Prostate gland (tissue), 2 donors: Measurements from ENCODE around the gene CLIC3.

Experiments used
- CTCF ChIP-seq, 4 experiments: fragments of 200-600 bp in 2 of 4; fragments of 450-650 bp in 2 of 4; sonication (generic) in 2 of 4; IDR thresholded peaks; 1 replicate in 3 of 4; 2 replicates in 1 of 4; pipeline ENCODE4 v1.5.1; 2016 to 2019; ENCODE audit warnings: antibody characterized with exemption in 4 of 4, mild to moderate bottlenecking in 2 of 4, moderate library complexity in 2 of 4
- POLR2A ChIP-seq: fragments of 450-650 bp; IDR thresholded peaks from one replicate; pipeline ENCODE4 v1.6.1; 2016; ENCODE audit warnings: antibody characterized with exemption, mild to moderate bottlenecking
- POLR2AphosphoS5 ChIP-seq: sonication (generic); formaldehyde crosslinking; IDR thresholded peaks from one replicate; pipeline ENCODE4 v1.6.1; 2017; ENCODE audit warnings: antibody characterized with exemption

- TF ChIP-seq CTCF (IDR thresholded peaks at IDR 0.05) (no peak), POLR2AphosphoS5 (no peak), POLR2A (no peak)
Measured at GRCh38 chr9:137023583-137023991, 27.2 kb upstream of the CLIC3 start.
